HCT116 (cell line): Measurements from ENCODE around the gene RRP12. TPM values are rescaled to one million over a fixed set of nuclear protein-coding genes. Genes with fewer than 3 reads are reported as not detected.

Experiments used
- ATAC-seq: fragments of 200-7000 bp; cut with Tn5 transposase; 2 replicates; pipeline ENCODE4 v1.9.1; 2020; ENCODE audit warnings: mild to moderate bottlenecking, moderate library complexity
- BruUV-seq: library from RNA; stranded (reverse); fragments of 400-500 nt; replicated peaks from 2 replicates; lab custom pipeline; 2021; lab: Mats Ljungman, UMichigan
- CTCF ChIA-PET: fragments of 300-600 bp; sonication (Branson Sonifier 250); formaldehyde crosslinking; loops from one replicate; lab custom pipeline; 2021; ENCODE audit warnings: antibody characterized with exemption; lab: Charles Lee
- POLR2A ChIA-PET: fragments of 300-600, 350-600 bp; sonication (Branson Sonifier 250); formaldehyde crosslinking; loops from one replicate; lab custom pipeline; 2021; ENCODE audit warnings: antibody characterized with exemption; lab: Charles Lee
- RAD21 ChIA-PET, 2 experiments: fragments of 300-600 bp; sonication (Branson Sonifier 250); formaldehyde crosslinking; loops; one replicate each; lab custom pipeline; 2023; ENCODE audit warnings: low total read pairs in 2 of 2; ENCODE audit not compliant: uncharacterized antibody in 2 of 2, unreplicated experiment in 2 of 2, low non-redundant PET in 1 of 2; lab: Charles Lee
- DNase-seq: peaks from one replicate; pipeline ENCODE4 v3.0.0-alpha.2; 2010; ENCODE audit warnings: low read depth, low spot score
- H2AFZ ChIP-seq: fragments of 200-600 bp; shearing (Covaris generic), sonication (generic); 2 replicates; pipeline ENCODE4 v1.6.1; 2017; ENCODE audit warnings: low read depth, mixed run types, mixed read lengths, antibody characterized with exemption, low read length; ENCODE audit not compliant: poor library complexity, severe bottlenecking
- H3K27ac ChIP-seq: 2 replicates; pipeline ENCODE4 v1.5.1; 2012; ENCODE audit warnings: low read depth, low read length
- H3K27me3 ChIP-seq: fragments of 200-600 bp; sonication (generic); 2 replicates; pipeline ENCODE4 v1.6.1; 2016; ENCODE audit warnings: mixed run types, low read length, mixed read lengths; ENCODE audit not compliant: insufficient read depth
- H3K36me3 ChIP-seq, 2 experiments: fragments of 200-500 bp in 1 of 2; fragments of 200-600 bp in 1 of 2; sonication (Bioruptor generic) in 1 of 2; sonication (generic) in 1 of 2; 2 replicates each; pipeline versions ENCODE4 v1.5.1 to v1.6.1; 2014 to 2016; ENCODE audit warnings: low read length in 2 of 2, inconsistent platforms in 1 of 2, mixed read lengths in 1 of 2, mixed run types in 1 of 2; ENCODE audit not compliant: insufficient read depth in 2 of 2, control insufficient read depth in 1 of 2
- H3K4me1 ChIP-seq, 2 experiments: fragments of 200-600 bp in 1 of 2; sonication (generic) in 1 of 2; 2 replicates each; pipeline versions ENCODE4 v1.5.1 to v1.6.1; 2012 to 2017; ENCODE audit warnings: low read length in 2 of 2, inconsistent platforms in 1 of 2, mild to moderate bottlenecking in 1 of 2, mixed read lengths in 1 of 2, mixed run types in 1 of 2, moderate library complexity in 1 of 2; ENCODE audit not compliant: insufficient read depth in 2 of 2, control insufficient read depth in 1 of 2
- H3K4me2 ChIP-seq: fragments of 200-600 bp; sonication (generic); 2 replicates; pipeline ENCODE4 v1.6.1; 2017; ENCODE audit warnings: mixed run types, low read length, mixed read lengths
- H3K4me3 ChIP-seq, 2 experiments: fragments of 200-600 bp in 1 of 2; sonication (generic) in 1 of 2; replicated peaks in 1 of 2; 2 replicates each; pipeline ENCODE4 v1.5.1; 2011 to 2016; ENCODE audit warnings: low read length in 2 of 2, control low read depth in 1 of 2, low read depth in 1 of 2, mild to moderate bottlenecking in 1 of 2, mixed read lengths in 1 of 2, mixed run types in 1 of 2
- H3K79me2 ChIP-seq: fragments of 200-600 bp; sonication (generic); 2 replicates; pipeline ENCODE4 v1.6.1; 2017; ENCODE audit warnings: mild to moderate bottlenecking, mixed run types, low read length, moderate library complexity, mixed read lengths; ENCODE audit not compliant: insufficient read depth
- H3K9ac ChIP-seq: fragments of 200-600 bp; sonication (generic); 2 replicates; pipeline ENCODE4 v1.6.1; 2016; ENCODE audit warnings: low read length, mixed read lengths
- H3K9me2 ChIP-seq: fragments of 200-600 bp; sonication (generic), shearing (Covaris generic); 2 replicates; pipeline ENCODE4 v1.6.1; 2017; ENCODE audit warnings: mixed run types, mild to moderate bottlenecking, moderate library complexity; ENCODE audit not compliant: insufficient read depth
- H3K9me3 ChIP-seq, 2 experiments: fragments of 200-500 bp in 1 of 2; fragments of 200-600 bp in 1 of 2; sonication (Bioruptor generic) in 1 of 2; sonication (generic) in 1 of 2; 2 replicates each; pipeline ENCODE4 v1.6.1; 2014 to 2017; ENCODE audit warnings: low read length in 2 of 2, mixed read lengths in 2 of 2, inconsistent platforms in 1 of 2, low read depth in 1 of 2, mild to moderate bottlenecking in 1 of 2, mixed run types in 1 of 2, moderate library complexity in 1 of 2; ENCODE audit not compliant: control insufficient read depth in 1 of 2, insufficient read depth in 1 of 2
- H4K20me1 ChIP-seq: fragments of 200-600 bp; sonication (generic), shearing (Covaris generic); 2 replicates; pipeline ENCODE4 v1.6.1; 2017; ENCODE audit warnings: mixed run types, mild to moderate bottlenecking, moderate library complexity; ENCODE audit not compliant: insufficient read depth
- ATF3 ChIP-seq: IDR thresholded peaks from 2 replicates; pipeline ENCODE4 v1.6.1; 2012
- CBX3 ChIP-seq: IDR thresholded peaks from 2 replicates; pipeline ENCODE4 v1.6.1; 2012; ENCODE audit warnings: low read depth
- ELF1 ChIP-seq: IDR thresholded peaks from 2 replicates; pipeline ENCODE4 v1.6.1; 2012; ENCODE audit warnings: low read depth, borderline replicate concordance
- FOSL1 ChIP-seq: IDR thresholded peaks from 2 replicates; pipeline ENCODE4 v1.6.1; 2012; ENCODE audit warnings: low read depth
- JUND ChIP-seq: IDR thresholded peaks from 2 replicates; pipeline ENCODE4 v1.6.1; 2012
- POLR2A ChIP-seq: IDR thresholded peaks from 2 replicates; pipeline ENCODE4 v1.7.0; 2011; ENCODE audit warnings: borderline replicate concordance; ENCODE audit not compliant: insufficient read depth, insufficient read length; ENCODE audit errors: extremely low read depth
- POLR2AphosphoS5 ChIP-seq: IDR thresholded peaks from 2 replicates; pipeline ENCODE4 v1.6.1; 2011; ENCODE audit warnings: mild to moderate bottlenecking, low read depth, low read length, moderate library complexity
- RAD21 ChIP-seq: IDR thresholded peaks from 2 replicates; pipeline ENCODE4 v1.6.1; 2012; ENCODE audit warnings: low read depth, mild to moderate bottlenecking
- SIN3A ChIP-seq: IDR thresholded peaks from 2 replicates; pipeline ENCODE4 v1.6.1; 2012; ENCODE audit warnings: low read depth
- SP1 ChIP-seq: IDR thresholded peaks from 2 replicates; pipeline ENCODE4 v1.6.1; 2012; ENCODE audit warnings: low read depth
- SRF ChIP-seq: IDR thresholded peaks from 2 replicates; pipeline ENCODE4 v1.6.1; 2012; ENCODE audit warnings: low read depth
- TCF7L2 ChIP-seq: IDR thresholded peaks from 2 replicates; pipeline ENCODE4 v1.7.0; 2011; ENCODE audit warnings: borderline replicate concordance, inconsistent platforms; ENCODE audit not compliant: insufficient read depth, insufficient read length; ENCODE audit errors: extremely low read depth
- YY1 ChIP-seq: IDR thresholded peaks from 2 replicates; pipeline ENCODE4 v1.6.1; 2011; ENCODE audit warnings: low read length, low read depth, moderate library complexity, mild to moderate bottlenecking; ENCODE audit not compliant: insufficient replicate concordance; ENCODE audit errors: extremely low read depth
- ZFX ChIP-seq: fragments of 450-650 bp; IDR thresholded peaks from 2 replicates; pipeline ENCODE4 v1.6.1; 2017
- ZNF274 ChIP-seq: fragments of 200-500 bp; sonication (Bioruptor generic); IDR thresholded peaks from 2 replicates; pipeline ENCODE4 v1.6.1; 2014; ENCODE audit warnings: mild to moderate bottlenecking, low read depth, low read length, inconsistent platforms
- intact Hi-C: fragments of 100-400 bp; cut with micrococcal nuclease; formaldehyde crosslinking; loops from 2 replicates; pipeline ENCODE4 v1.10.0; 2022
- total RNA-seq: library from RNA; stranded (reverse); gene quantifications from one replicate; pipeline ENCODE4 v1.2.1, GENCODE V29; 2021; ENCODE audit not compliant: unreplicated experiment
- TF ChIP-seq, protein P1 (sequence below): IDR thresholded peaks from 2 replicates; pipeline ENCODE4 v1.6.1; 2012; ENCODE audit warnings: low read depth
- TF ChIP-seq, protein P2 (sequence below), 3 experiments: fragments of 200-600 bp in 1 of 3; sonication (generic) in 1 of 3; IDR thresholded peaks in 2 of 3; conservative IDR thresholded peaks in 1 of 3; 2 replicates each; pipeline ENCODE4 v1.5.1; 2012 to 2017; ENCODE audit warnings: low read depth in 2 of 3, low read length in 2 of 3, antibody characterized with exemption in 1 of 3, borderline replicate concordance in 1 of 3, control low read depth in 1 of 3, mild to moderate bottlenecking in 1 of 3, mixed read lengths in 1 of 3, mixed run types in 1 of 3, moderate library complexity in 1 of 3; ENCODE audit not compliant: insufficient read depth in 1 of 3

RRP12 gene
- total RNA-seq, 1 experiment from 2014 or later: 67.0 TPM

- peak; percentile 73 for ATAC-seq
- Histone ChIP-seq H3K79me2 (no peaks in the 10 kb centered on the region), H4K20me1 (no peaks in the 10 kb centered on the region), H3K27ac (peak overlapping the region; percentile 32), H2AFZ (no peak overlapping the region), H3K9me2 (no peaks in the 10 kb centered on the region), H3K9ac (peak overlapping the region; percentile 41), H3K9me3 (no peaks in the 10 kb centered on the region), H3K27me3 (no peaks in the 10 kb centered on the region), H3K4me1 (peaks cover 7 to 55% of the 10 kb centered on the region in 2 experiments; a peak in 3 of 4 replicates), H3K4me2 (peak overlapping the region; percentile 47), H3K4me3 (no peak overlapping the region), H3K36me3 (no peaks in the 10 kb centered on the region)
- POLR2A ChIA-PET: interaction anchor here (1.3 kb wide), 2 partner anchors 10 to 21 kb away, joined by 3 read pairs; no protein-coding TSS in a partner anchor
- peak; percentile 51 for DNase-seq
- TF ChIP-seq RAD21: no peak
- TF ChIP-seq SP1: no peak
- TF ChIP-seq ZNF274: no peak
- TF ChIP-seq ELF1: no peak
- no peak for TF ChIP-seq POLR2A
- no peak for TF ChIP-seq SRF
- TF ChIP-seq POLR2AphosphoS5: no peak
- TF ChIP-seq, protein P1, sequence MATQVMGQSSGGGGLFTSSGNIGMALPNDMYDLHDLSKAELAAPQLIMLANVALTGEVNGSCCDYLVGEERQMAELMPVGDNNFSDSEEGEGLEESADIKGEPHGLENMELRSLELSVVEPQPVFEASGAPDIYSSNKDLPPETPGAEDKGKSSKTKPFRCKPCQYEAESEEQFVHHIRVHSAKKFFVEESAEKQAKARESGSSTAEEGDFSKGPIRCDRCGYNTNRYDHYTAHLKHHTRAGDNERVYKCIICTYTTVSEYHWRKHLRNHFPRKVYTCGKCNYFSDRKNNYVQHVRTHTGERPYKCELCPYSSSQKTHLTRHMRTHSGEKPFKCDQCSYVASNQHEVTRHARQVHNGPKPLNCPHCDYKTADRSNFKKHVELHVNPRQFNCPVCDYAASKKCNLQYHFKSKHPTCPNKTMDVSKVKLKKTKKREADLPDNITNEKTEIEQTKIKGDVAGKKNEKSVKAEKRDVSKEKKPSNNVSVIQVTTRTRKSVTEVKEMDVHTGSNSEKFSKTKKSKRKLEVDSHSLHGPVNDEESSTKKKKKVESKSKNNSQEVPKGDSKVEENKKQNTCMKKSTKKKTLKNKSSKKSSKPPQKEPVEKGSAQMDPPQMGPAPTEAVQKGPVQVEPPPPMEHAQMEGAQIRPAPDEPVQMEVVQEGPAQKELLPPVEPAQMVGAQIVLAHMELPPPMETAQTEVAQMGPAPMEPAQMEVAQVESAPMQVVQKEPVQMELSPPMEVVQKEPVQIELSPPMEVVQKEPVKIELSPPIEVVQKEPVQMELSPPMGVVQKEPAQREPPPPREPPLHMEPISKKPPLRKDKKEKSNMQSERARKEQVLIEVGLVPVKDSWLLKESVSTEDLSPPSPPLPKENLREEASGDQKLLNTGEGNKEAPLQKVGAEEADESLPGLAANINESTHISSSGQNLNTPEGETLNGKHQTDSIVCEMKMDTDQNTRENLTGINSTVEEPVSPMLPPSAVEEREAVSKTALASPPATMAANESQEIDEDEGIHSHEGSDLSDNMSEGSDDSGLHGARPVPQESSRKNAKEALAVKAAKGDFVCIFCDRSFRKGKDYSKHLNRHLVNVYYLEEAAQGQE: no peak
- TF ChIP-seq TCF7L2: no peak
- TF ChIP-seq FOSL1: no peak; the same call in 1 of the 2 replicates
- no peak for TF ChIP-seq ZFX
- TF ChIP-seq, protein P2, sequence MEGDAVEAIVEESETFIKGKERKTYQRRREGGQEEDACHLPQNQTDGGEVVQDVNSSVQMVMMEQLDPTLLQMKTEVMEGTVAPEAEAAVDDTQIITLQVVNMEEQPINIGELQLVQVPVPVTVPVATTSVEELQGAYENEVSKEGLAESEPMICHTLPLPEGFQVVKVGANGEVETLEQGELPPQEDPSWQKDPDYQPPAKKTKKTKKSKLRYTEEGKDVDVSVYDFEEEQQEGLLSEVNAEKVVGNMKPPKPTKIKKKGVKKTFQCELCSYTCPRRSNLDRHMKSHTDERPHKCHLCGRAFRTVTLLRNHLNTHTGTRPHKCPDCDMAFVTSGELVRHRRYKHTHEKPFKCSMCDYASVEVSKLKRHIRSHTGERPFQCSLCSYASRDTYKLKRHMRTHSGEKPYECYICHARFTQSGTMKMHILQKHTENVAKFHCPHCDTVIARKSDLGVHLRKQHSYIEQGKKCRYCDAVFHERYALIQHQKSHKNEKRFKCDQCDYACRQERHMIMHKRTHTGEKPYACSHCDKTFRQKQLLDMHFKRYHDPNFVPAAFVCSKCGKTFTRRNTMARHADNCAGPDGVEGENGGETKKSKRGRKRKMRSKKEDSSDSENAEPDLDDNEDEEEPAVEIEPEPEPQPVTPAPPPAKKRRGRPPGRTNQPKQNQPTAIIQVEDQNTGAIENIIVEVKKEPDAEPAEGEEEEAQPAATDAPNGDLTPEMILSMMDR (IDR thresholded peaks at IDR 0.05 in 2 of 3, conservative IDR thresholded peaks at IDR 0.05 in 1 of 3; ENCODE audit: borderline replicate concordance in 1 of 3, insufficient read depth in 1 of 3, low read depth in 2 of 3, low read length in 2 of 3): no peak
- peak; percentile 40; the same call in 1 of the 2 replicates for TF ChIP-seq JUND
- TF ChIP-seq CBX3: 0 out of 2 replicates have a peak, but pooled peaks have one; percentile 18
- no peak for TF ChIP-seq YY1
- no peak for TF ChIP-seq ATF3
- no peak for TF ChIP-seq SIN3A
- CTCF ChIA-PET: no interaction called here
- intact Hi-C loops: no loop called here
- RAD21 ChIA-PET: no interaction called here
- BruUV-seq: no TSS peak
These were observed 11.8 kb upstream of the RRP12 start for GRCh38 chr10:97412891-97413304.
